Spinal cord (tissue), 10 donors: ENCODE measurements around the gene PAM. TPM values are rescaled to one million over a fixed set of nuclear protein-coding genes. Genes with fewer than 3 reads are reported as not detected.

Experiments
- DNase-seq, 6 donors: peaks; one replicate each; pipeline versions ENCODE4 v3.0.0 to v3.0.0-alpha.2; 2013 to 2015; ENCODE audit warnings: low spot score in 6 of 6, low read depth in 4 of 6
- H3K27ac ChIP-seq: one replicate; pipeline ENCODE4 v1.5.1; 2013; ENCODE audit warnings: low read depth, low read length, control low read depth
- H3K27me3 ChIP-seq: one replicate; pipeline ENCODE4 v1.6.1; 2013; ENCODE audit warnings: low read length; ENCODE audit not compliant: control insufficient read depth, insufficient read depth
- H3K36me3 ChIP-seq: one replicate; pipeline ENCODE4 v1.6.1; 2013; ENCODE audit warnings: low read length; ENCODE audit not compliant: control insufficient read depth, insufficient read depth
- H3K4me1 ChIP-seq: one replicate; pipeline ENCODE4 v1.6.1; 2013; ENCODE audit warnings: low read length; ENCODE audit not compliant: control insufficient read depth, insufficient read depth
- H3K4me3 ChIP-seq: one replicate; pipeline ENCODE4 v1.5.1; 2013; ENCODE audit warnings: low read depth, low read length, control low read depth
- H3K9me3 ChIP-seq: one replicate; pipeline ENCODE4 v1.6.1; 2013; ENCODE audit warnings: low read length; ENCODE audit not compliant: control insufficient read depth, insufficient read depth
- WGBS: methylation state at CpG from one replicate; pipeline ENCODE4 v1.1.5; 2013; ENCODE audit warnings: missing lambda C conversion rate; ENCODE audit not compliant: insufficient coverage; 5-methylcytosine and 5-hydroxymethylcytosine counted together
- polyA plus RNA-seq, 2 donors: library from polyadenylated mRNA; unstranded; fragments of 120-200 nt; gene quantifications; one replicate each; pipeline ENCODE4 v1.2.1, GENCODE V29; 2013; ENCODE audit not compliant: insufficient read length in 2 of 2
- total RNA-seq, 2 donors: library from RNA; depleted of rRNA in 1 of 2; stranded (reverse); fragments of 120-200 nt in 1 of 2; fragments of >200 nt in 1 of 2; gene quantifications; one replicate each; pipeline versions ENCODE4 v1.2.3 to v1.2.4, GENCODE V29; 2013 to 2014
- donor health status: healthy.

PAM gene
- total and polyA plus RNA-seq, 4 donors, result 127 to 201 (median 172) TPM

DNA sequence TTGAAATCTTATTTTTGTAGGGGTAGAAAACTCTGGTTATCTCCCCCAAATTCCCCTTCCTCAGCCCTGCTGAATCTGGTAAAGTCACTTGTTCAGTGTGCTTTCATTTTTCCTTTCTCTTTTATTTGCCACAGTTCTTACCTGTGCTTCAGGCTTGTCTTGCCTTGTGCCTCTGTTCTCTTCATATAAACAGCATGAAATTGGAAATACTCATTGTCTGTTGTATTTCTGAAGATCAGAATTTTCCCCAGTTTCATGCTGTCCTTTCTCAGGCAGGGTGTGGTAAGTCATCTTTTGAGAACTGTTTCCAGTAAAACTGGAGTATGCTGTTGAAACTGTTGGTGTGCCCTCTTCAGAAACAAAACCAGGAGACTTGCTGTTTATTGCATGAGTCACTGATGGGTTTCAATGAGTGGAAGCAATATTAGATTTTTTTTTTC lies 7.0 kb downstream of the PAM start:
- H3K27me3 ChIP-seq, result no peaks in the 10 kb centered on the region
- no peaks in the 10 kb centered on the region for H3K4me1 ChIP-seq
- no peaks in the 10 kb centered on the region for H3K9me3 ChIP-seq
- no peak overlapping the region for H3K27ac ChIP-seq
- no peak overlapping the region for H3K4me3 ChIP-seq
- H3K36me3 ChIP-seq, result no peaks in the 10 kb centered on the region
- no peak for DNase-seq

- no peaks in the 10 kb centered on the region for H3K36me3 ChIP-seq
- no peak overlapping the region for H3K27ac ChIP-seq
- no peaks in the 10 kb centered on the region for H3K4me1 ChIP-seq
- whole genome bisulfite sequencing, result no CpG with 5 or more reads among the region's 4 CpGs
- H3K27me3 ChIP-seq, result no peaks in the 10 kb centered on the region
- peak in 1 of 6 donors; percentile 58 for DNase-seq
- no peak overlapping the region for H3K4me3 ChIP-seq
- no peaks in the 10 kb centered on the region for H3K9me3 ChIP-seq
Observed at GRCh38 chr5:102762562-102763227, 7.6 kb downstream of the PAM start.

- Histone ChIP-seq H3K9me3 (no peaks in the 10 kb centered on the region), H3K27ac (no peak overlapping the region), H3K4me3 (no peak overlapping the region), H3K27me3 (no peaks in the 10 kb centered on the region), H3K4me1 (no peaks in the 10 kb centered on the region), H3K36me3 (no peaks in the 10 kb centered on the region)
- DNase-seq, result no peak
- 96% methylated on average over 3 of the region's 5 CpGs for WGBS
Observed at GRCh38 chr5:102763734-102764133, 8.6 kb downstream of the PAM start.

DNA sequence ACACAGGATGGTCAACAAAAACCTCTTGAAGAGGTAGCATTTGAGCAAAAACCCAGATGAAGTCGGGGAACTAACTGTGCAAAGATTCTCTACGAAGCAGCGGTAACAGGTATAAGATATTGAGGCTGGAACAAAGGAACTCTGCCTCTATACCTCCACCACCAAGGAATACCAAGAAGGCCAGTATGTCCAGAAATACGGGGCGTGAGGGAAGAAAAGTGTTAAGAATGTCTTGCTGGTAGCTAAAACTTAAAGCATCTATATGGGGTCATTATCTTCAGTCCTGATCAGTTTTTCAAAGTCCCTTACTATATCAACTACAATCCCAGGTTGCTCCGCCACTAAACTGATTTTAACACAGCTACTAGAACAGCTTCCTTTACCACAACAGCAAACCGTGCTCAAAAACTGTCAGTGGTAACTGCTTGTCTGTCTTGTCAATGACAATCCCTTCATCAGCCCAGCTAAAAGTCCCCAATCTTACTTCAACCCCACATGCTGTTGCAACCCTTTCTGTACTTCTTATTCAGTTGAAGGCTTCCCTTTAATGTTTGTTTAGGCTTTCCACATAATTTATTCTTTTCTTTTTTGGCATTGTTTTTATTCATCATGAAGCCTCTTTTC lies 9.4 kb downstream of the PAM start:
- H3K9me3 ChIP-seq, result no peaks in the 10 kb centered on the region
- WGBS, result 72% methylated on average over 2 of the region's 7 CpGs
- H3K27ac ChIP-seq, result no peak overlapping the region
- no peaks in the 10 kb centered on the region for H3K4me1 ChIP-seq
- H3K27me3 ChIP-seq, result no peaks in the 10 kb centered on the region
- no peak overlapping the region for H3K4me3 ChIP-seq
- H3K36me3 ChIP-seq, result no peaks in the 10 kb centered on the region
- no peak for DNase-seq

DNA sequence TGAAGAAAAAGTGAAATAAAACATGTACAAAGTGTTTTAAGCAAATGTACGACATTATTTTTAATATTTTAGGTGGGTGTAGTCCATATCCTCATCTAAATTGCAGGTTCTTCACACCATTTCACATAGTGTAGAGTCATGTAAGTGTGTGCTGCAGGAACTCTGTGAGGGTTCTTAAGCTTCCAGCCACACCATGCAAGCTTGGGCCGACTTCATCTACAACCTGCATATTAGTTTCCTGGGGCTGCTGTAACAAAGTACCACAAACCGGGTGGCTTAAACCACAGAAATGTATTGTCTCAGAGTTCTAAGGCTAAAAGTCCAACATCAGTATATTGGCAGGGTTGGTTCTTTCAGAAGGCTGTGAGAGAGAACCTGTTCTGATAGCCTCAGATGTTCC lies 10.2 kb downstream of the PAM start:
- Histone ChIP-seq H3K27ac (no peak overlapping the region), H3K4me3 (no peak overlapping the region), H3K4me1 (no peaks in the 10 kb centered on the region), H3K27me3 (no peaks in the 10 kb centered on the region), H3K9me3 (no peaks in the 10 kb centered on the region), H3K36me3 (no peaks in the 10 kb centered on the region)
- WGBS, result 100% methylated on average over 1 of the region's 3 CpGs
- DNase-seq, result no peak

DNA sequence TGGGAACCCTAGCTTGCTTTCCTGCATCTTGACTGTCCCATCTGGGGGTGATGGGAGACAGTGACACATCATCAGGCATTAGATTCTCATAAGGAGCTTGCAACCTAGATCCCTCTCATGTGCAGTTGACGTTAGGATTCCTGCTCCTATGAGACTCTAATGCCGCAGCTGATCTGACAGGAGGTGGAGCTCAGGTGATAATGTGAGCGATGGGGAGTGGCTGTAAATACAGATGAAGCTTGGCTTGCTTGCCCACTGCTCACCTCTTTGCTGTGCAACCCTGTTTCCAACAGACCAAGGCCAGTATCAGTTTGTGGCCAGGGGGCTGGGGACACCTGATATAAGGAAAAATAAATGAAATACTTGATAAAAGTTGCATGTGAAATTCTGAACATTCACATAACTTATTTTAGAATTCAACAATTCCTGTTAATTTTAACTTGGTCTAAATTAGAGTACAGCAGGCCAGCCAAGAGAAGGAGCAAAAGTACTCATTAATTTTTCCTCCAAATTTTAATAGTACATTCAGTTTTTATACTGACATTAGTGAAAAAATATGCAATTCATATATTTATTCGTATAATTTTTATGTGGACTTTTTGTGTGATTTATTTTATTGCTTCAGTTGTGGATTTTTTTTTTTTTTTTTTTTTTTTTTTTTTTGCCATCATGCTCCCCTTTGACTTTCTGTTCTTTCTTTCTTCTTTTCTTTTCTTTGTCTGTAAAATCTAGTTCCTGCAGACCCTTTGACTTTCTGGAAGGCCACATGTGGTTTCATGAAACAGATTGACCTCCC lies 11.4 kb downstream of the PAM start:
- WGBS, result 89% methylated on average over 3 of the region's 4 CpGs
- Histone ChIP-seq H3K4me3 (no peak overlapping the region), H3K27ac (no peak overlapping the region), H3K36me3 (no peaks in the 10 kb centered on the region), H3K9me3 (no peaks in the 10 kb centered on the region), H3K4me1 (no peaks in the 10 kb centered on the region), H3K27me3 (no peaks in the 10 kb centered on the region)
- DNase-seq, result no peak

DNA sequence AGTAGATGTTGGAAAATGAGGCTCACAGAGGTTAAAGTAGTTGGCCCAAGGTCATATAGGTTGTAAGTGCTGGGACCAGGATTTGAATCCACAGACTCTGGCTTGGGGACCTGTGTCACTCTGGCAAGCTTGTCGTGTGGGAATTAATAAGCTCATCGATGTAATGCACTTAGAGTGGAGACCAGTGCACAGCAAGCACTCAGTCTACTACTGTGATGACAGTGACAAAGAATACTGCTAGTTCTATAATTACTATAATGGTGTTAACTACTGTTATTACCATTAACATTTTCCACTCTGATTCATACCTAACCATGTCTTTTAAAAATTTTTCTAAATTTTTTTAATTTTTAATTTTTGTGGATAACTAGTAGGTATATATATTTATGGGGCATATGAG lies 12.8 kb downstream of the PAM start:
- no peaks in the 10 kb centered on the region for H3K4me1 ChIP-seq

DNA sequence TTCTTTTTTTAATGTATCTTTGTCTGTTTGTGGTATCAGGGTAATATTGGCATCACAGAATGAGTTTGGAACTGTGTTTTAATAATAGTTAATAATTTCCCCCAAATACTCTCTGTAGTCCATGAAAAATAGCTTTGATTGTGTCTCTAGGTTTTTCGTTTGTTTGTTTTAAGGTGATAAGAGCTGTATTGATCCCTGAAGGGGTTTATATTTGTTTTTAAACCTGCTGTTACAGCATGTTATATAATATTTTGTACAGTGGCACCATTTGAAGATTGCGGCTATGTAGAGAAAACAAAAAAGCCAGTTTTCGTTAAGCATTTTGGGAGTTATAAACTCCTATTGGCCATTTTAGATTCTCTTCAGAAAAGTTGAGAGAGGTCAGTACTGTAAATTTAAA lies 15.7 kb downstream of the PAM start:
- Histone ChIP-seq H3K27ac (no peak overlapping the region), H3K27me3 (no peaks in the 10 kb centered on the region), H3K4me3 (no peak overlapping the region), H3K4me1 (no peaks in the 10 kb centered on the region), H3K9me3 (no peaks in the 10 kb centered on the region), H3K36me3 (no peaks in the 10 kb centered on the region)
- DNase-seq, result no peak
- WGBS, result 80% methylated on average over 1 of the region's 3 CpGs

More for the DNA sequence above, 12.8 kb downstream of the PAM start:
- Histone ChIP-seq H3K27ac (no peak overlapping the region), H3K36me3 (no peaks in the 10 kb centered on the region), H3K27me3 (no peaks in the 10 kb centered on the region), H3K9me3 (no peaks in the 10 kb centered on the region), H3K4me3 (no peak overlapping the region)
- no peak for DNase-seq
- no CpG with 5 or more reads among the region's 2 CpGs for WGBS

DNA sequence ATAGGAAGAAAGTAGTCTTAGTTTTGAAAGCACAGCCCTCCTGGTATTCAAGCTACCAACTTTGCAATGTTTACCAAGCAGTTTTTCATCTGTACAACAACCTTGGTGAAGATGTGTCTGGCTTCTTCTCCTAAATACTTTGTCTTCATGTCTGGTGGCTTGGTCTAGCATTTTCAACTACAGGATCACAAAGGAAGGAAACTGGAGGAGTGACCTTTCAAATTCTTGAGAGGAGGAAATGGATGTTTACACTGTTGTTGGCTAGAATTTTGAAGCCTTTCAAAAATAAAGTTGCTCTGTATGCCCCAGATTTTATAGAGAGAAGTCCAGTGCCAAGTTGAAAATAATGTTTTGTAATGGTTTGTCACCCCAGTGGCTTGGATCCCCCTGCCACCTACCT lies 16.3 kb downstream of the PAM start:
- Histone ChIP-seq H3K27me3 (no peaks in the 10 kb centered on the region), H3K27ac (peak overlapping the region; percentile 17), H3K36me3 (no peaks in the 10 kb centered on the region), H3K4me3 (no peak overlapping the region), H3K9me3 (no peaks in the 10 kb centered on the region), H3K4me1 (no peaks in the 10 kb centered on the region)
- DNase-seq, result no peak

DNA sequence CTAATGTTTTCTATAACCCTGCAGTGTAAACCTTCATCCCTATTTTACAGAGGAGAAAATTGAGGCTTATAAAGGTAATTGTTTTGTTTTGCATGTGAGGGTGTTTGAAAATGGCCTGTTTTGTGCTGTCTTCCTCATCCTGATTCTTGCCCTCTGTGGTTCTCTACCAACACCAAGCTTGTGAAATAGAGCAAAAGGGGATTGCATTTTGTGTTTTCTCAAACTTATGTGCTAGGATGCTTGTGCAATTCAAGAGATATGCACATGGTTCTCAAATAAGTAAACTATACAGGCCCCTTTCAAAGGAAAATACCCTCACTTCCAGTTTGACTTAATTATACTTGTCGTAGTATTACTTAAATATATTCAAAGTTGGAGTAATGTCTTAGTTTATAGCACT lies 17.2 kb downstream of the PAM start:
- no peaks in the 10 kb centered on the region for H3K4me1 ChIP-seq
- no peaks in the 10 kb centered on the region for H3K36me3 ChIP-seq
- DNase-seq, result no peak
- H3K4me3 ChIP-seq, result no peak overlapping the region
- H3K27me3 ChIP-seq, result no peaks in the 10 kb centered on the region
- H3K27ac ChIP-seq, result no peak overlapping the region
- peaks cover 2% of the 10 kb centered on the region for H3K9me3 ChIP-seq
- WGBS, result no CpG with 5 or more reads among the region's 1 CpG
